HG03103 (cell line): ENCODE results near the gene MSN.
A peak's percentile ranks its signal among the peaks of the same experiment; 100 is the strongest.

ENCODE experiments used
- ATAC-seq: cut with Tn5 transposase; IDR thresholded peaks from one replicate; pipeline ENCODE4 v1.9.1; 2021; ENCODE audit warnings: low read depth; ENCODE audit not compliant: unreplicated experiment

MSN gene

DNA sequence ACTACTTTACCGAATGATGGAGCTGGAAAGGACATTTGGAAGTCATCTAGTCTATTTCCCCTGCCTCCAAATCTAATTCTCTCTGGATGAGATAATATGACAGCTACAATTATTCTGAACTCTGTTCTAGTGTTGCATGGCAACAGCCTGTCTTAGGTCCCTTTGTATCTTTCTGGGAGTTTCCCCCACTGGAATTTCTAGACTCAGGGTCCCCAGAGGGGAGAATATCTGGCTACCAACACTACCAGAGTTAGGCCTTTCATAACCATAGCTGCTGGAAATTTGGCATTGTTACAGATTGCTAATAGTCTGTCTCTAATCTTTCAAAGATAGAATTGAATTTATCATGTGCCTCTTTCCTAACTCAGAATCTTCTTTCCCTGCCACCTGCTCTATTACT lies 4.5 kb downstream of the MSN start:
- ATAC-seq = no peak

DNA sequence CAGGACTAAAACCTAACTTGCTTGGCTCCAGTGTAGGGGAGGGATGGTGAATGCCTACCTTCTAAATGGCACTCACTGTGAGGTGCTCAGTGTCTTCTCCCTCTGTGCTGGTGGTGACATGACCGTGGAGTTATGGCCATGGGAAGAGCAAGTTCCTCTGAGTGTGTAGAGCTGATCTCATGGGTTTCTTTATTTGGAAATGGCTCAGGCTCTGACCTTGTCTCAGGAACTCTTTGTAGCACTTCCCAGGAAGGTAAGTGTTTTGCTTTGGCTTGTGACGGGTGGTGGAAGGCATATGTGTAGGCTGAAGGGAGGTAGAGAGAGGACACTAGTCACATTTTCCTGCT lies 6.4 kb downstream of the MSN start:
- no peak for ATAC-seq

DNA sequence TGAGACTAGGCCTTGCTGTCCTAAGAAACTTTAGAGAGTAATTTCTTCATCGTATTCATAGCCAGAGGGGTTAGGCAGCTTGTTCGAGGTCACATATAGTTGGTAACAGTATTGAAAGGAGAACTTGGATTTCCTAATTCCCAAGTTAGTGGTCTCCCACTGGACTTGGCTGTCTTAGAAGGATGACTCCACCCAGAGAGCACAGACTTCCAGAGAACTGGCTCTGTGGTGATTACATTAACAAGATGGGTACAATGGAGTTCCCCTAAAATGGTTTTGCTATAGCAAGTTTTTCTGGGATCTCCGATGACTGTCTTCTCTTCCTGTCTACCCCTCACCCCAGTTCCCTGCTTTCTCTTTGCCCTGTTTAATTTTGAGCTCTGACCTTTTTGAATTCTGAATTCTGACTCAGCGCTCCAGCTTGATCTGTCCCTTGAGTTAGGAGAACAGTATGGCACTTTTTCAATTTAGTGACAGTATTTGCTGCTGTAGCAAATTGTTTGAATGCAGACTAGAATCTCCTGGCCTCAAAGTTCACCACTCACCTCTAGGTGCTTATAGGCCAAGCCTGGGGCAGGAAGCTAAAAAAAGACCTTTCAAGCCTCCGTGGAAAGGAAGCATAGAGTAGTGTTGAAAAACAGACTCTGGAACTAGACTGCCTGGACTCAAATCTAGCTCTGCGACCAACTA lies 6.9 kb downstream of the MSN start:
- no peak for ATAC-seq

DNA sequence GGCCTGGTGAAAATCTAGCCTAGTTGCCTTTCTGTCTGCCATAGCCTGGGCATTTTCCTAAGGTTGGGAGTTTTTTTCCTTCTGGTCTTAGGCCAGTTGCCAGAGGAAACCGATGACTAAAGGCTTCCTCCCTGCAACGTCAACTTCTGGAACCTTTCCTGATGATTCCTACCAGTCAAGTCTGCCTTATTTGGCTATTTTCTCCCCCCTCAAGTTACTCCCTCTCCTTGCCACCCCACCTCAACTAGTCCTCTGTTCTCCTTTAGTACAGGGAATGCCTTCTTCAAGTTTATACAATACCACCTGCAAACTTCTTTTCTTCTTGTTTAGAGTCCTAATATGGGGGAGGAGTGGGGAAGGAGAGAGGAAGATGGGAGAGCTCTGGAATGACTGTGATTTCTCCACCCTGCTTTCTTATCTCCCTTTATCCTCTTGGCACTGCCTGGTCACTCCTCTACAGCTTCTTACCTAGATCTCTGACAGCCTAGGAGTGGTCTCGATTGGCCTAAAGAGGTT lies 10.6 kb downstream of the MSN start:
- no peak for ATAC-seq

DNA sequence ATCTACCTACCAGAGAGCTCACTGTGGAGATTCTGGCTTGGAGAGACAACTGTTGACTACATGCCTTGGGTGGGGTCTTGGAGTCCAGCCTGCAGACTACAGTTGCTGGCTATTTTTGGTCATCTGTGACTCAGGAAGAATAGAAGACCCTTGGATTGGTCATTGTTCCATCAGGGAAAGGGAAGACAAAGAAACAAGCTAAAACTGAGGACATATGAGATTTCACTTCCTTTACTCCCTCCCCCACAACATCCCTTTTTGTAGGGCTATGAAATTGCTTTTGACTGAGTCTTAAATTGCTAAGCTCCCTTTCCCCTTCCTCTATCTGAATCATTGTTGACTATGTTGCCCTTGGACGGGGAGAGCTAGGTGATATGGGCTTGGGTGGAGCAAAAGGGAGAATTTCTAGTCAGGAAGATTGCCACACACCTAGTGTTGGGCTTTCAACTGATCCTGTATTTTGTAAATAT lies 11.7 kb downstream of the MSN start:
- no peak for ATAC-seq

DNA sequence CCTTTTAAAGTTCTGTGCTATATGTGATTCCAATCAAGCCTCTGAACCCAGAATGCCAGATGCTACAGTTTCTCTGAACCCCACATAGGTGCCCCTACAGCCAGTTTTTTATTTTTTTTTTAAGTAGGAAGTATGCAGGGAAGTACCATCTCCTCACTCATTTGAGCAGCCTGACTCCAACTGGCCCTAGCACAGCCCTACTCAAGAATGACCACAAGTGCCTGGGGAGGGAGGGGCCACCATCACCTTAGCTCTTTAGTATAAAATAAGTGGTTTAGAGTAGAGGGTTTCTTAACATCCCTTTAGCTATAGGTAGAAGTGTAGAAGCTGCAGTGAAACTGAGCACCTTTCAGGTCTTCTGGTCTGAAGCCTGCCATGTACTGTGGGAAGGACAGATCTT lies 14.4 kb downstream of the MSN start:
- ATAC-seq = no peak

DNA sequence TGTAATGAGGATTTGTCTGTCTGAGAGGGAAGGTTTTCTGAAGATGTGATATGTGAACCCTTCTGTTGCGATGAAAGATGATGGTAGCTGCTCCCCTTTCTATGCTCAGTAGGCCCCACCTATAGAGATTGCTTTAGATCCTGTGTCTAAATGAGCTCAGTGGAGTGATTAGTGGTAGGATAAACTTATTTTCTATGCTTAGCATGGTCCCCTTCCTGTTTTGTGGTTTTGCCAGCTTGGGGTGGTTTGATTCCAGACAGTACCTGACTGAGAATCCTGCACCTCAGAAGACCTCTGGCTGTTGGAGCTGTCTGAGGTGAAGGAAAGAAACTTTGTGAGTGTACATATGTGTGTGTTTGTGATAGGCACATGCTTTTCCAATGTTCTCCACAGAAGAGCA lies 17.7 kb downstream of the MSN start:
- ATAC-seq = no peak

DNA sequence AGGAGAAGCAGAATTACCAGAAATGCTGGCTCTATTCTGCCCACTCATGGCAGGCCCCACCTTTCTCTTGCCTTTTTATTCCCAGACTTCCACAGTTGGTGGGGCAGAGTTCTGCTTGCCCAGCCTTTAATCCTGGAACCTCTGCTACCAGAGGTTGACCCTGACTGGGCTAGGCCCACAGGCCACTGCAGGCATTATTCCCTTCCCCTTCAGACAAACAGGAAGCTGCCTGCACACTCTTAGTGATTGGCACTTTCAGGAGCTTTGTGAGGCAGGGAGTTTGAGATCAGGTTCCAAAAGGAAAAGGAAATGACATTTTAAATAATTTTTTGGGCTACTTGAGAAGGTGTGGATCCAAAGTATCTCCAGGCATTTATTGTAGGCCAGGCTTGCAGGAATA lies 18.8 kb downstream of the MSN start:
- no peak for ATAC-seq

DNA sequence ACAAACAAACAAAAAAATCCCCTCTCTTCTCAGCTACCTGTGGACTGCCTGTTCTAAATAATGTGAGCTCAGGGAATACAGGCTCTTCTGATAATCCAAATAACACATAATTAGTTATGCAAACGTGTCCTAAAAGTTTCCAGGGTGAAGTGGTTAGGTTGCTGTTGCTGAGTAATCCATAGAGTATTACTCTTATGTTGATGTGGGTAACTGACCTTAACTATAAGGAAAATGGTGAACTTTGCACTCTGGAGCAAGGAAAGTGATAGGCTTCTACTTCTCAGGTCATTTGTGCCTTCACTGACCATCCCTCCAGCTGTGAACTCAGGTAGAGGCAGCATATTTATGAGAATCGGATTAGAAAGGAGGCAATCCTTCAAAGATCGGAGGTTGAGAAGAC lies 19.9 kb downstream of the MSN start:
- ATAC-seq = no peak

DNA sequence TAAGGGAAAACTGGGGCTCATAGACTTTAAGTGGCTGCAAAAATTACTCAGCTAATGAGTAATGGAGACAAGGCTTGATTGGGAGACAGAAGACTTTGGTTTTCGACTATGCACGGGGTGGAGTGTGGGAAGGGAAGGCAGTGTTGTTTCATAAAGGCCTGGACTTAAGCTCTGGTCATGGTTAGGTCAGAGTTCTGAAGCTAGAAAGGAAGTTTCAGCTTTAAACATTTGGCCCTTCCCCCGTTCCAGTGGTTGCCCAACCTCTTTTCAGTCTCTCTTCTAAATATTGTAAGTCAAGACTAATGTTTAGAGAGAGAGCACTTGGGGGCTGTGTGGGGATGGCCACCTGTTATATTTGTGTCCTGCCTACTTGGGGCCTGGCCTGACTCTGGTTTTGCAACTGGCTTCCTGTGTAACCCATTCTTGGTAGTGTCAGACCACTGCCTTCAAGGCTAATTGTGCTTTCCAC lies 21.0 kb downstream of the MSN start:
- ATAC-seq = peak; percentile 84

DNA sequence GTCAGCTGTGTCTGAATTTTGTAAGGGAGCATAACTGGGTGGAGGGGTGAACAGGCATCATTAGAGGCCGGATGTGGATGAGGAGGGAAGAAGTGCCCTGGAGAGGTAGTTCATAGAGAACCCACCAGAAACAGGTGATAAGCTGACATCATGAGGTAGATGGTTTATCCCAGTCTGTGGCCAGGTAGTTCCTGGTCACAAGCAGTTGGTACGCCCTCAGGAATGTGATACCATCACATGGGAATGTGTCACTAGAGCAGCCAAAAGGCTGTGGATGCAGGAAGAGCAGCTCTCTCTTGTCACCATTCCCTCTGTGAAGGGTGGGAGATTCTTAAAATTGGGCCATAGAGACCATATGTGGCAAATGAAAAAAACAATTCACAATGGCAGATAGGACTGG lies 21.9 kb downstream of the MSN start:
- no peak for ATAC-seq

DNA sequence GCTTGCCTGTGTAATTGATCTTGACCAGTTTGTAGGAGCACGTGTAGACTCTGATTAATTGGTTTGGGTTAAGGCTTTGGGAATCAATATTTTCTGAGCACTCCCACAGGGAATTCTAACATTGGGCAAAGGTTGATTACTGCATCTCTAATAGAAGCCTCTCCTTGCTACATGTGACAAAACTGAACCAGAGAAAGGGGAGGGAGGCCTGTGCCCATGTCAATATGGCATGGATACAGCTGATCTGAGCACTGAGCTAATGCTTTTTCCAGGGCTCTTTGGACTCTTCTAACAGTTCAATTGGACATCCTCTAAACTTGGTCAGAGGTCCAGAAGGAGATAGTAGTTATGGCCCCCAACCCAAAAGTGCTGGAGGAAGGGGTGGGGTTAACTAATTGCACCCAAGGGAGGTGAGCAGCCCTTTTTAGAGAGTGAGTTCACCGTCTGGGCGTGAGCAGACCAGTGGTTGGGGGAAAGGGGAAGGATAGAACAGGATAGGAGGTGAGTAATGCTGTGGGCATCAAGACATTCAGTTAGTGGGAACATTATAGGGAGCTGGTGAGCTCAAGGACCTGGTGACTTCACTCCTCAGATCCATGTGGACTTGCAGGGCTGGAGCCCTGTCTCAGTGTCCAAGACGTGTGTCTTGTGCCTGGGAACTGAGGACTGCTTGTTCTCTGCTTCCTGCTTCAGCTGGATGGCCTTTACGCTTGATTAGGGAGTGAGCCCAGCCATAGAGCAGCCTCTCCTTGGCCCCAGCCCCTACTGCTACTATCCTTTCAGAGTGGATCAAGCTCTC lies 22.8 kb downstream of the MSN start:
- no peak for ATAC-seq

DNA sequence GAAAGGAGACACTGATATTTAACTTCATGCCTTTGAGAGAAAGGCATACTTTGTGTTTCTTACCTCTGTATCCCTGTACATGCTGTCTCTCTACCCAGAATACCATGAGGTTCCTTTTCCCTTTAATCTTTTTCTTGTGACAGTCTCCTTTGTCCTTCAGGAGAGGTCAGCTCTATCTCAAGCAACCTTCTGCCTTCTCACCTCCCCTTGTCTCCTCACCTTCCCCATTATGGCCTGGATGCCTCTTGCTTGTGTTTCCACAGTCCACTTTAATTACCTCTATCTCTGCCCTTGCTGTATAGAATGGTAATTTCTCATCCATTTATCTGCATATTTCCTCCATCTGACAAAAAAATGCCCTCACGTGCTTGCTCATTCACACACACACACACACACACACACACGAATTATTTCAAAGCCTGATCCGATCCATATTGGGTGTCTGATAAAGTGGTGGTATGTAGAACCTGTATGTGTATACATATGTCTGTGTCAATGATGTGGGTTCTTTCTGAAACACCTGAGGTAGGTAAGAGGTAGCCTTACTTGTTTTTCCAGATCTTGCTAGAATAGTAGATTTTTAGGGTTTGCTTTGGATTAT lies 28.5 kb downstream of the MSN start:
- no peak for ATAC-seq

DNA sequence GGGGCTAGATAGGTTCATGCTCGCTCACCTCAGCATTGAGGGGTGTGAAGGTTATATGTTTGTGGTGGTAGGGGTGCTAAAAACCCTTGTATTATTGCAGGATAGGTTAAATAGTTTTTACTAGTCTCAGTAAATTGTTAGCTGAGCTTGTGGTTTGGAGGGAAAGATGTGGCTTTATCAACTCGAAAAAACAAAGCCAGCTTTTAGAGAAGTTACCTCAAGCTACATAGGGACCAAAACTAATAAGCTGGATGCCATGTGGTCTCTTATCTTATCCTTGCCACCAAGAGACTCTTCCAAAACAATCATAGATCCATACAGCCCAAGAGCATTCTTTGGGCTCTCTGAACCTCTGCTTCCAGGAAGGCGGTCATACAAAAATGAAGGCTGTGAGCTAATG lies 29.2 kb downstream of the MSN start:
- ATAC-seq = no peak

DNA sequence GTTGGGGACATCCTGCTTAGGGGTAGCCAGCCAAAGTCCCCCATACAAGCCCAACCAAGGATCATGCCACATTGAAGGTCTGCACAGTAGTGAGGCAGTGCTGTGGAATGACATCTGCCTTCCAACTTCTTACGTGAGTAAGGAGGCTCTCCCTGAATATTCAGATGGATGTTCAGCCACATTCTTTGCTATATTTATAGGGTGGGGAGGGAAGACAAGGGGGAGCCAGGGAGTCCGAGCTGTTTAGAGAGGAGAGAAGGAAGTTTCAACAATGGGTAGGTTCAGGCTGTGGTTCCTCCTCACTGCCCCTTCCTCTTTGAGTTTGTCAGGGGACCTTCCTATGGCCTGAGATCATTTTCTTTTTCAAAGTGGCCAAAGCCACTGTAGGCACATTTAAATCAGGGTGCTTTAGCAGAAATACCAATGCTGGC lies 29.8 kb downstream of the MSN start:
- ATAC-seq = no peak

DNA sequence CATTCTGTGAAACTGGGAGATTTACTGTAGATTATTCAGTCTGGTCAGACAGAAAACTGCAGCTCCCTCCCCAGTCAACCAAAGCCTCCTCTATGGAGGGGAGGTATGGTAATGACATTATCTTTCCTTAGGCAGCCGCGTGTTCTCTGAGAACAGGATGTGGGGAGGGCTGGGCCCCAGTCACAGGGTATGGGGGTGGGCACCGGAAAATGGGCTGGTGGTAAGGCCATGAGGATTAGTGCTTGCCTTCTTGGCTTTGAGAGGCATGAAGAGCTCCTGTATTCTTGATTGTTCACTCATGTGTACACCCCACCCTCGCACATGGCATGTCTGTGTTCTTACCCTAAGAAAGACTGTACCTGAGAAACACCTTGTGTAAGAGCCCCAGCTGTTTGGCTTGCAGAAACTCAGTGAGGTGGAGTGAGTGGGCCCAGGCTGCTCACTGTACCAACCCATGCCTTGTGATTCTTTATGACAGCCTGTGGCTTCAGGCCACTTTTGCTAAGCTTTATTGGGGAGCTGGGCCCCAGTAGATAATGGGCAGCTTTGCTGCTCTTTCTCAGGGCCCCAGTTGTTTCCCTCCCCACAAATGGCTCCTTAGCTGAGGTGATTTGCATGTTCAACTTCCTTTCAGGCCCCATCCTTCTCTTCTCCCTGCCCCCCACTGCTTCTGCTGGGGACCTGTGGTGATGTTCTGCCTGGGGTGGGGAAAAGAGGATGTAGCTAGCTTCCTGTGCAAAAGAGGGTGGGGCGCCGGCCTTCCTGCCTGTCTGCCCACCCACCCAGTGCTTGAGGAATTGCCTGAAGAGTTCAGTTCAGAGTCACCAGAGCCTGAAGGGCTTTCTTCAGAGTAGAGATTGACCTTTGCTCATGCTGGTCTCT lies 30.7 kb downstream of the MSN start:
- ATAC-seq = peak; percentile 54

DNA sequence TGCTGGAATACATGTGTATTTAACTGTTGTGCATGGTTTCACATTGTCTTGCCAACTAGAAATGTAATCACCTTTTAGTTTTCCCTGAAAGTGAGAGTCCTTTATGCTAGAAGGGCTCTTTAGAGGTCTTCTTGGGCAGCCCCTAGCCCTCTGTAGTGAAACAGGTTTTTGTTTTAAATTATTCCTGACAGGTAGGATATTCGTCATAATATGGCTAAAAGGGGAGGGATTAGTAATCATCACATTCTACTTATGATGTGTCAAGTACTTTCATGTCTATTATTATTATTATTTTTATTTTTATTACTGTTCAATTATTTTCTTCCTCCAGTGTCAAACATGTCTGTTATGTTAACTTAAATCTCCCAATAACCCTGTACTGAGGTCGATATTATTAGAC lies 35.5 kb downstream of the MSN start:
- no peak for ATAC-seq

DNA sequence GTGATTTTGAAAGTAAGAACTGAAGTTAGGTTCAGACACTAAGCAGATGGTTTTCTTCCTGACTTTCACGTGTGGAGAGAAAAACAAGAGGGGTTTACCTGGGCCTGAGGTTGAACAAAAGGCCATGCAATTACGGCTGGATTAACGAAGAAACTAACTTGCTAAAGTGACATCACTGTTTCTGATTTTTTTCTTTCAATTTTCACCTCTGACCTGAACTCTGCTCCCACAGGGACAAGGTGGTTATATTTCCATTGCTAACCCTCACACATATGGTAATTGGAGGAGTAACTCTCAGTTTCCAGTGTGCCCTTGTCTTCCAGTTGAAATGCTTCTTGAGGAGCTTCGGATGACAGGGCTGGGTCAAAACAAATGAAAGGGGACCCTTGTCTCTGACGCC lies 38.0 kb downstream of the MSN start:
- no peak for ATAC-seq

DNA sequence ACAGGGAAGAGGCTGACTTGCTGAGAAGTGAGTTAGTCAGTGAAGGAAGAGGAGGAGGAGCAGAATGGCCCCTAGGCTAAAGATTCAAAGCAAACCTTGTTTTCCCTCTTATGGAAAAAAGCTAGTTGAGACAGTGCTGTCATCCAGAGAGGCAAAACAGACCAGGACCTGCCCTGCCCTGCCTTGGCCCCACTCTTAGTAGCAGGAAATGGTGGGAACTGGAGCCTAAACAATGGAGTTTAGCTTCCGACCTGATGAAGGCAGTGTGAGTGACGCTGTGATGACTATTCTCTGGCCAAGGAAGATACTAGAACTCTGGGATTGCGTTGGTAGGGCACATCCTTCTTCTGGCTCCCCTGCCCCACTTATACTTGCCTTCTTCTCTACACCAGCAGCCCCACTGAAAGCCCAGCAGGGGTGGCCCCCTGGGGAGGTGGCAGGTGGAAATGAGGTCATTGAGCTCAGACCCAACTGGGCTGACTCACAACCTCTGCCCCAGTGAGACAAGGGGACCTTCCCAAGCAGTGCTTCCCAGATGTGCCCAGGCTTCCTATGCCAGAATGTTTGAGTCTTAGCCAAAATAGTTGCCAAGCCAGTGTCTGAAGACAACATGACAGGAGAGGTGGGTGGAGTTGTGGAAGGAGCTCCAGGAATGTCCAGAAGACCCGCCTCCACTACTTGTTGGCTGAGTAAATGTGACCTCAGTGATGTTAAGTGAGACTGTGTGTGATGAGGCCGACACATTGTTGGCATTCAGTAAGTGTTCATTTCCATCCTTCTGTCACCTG lies 38.8 kb downstream of the MSN start:
- ATAC-seq = peak; percentile 49

DNA sequence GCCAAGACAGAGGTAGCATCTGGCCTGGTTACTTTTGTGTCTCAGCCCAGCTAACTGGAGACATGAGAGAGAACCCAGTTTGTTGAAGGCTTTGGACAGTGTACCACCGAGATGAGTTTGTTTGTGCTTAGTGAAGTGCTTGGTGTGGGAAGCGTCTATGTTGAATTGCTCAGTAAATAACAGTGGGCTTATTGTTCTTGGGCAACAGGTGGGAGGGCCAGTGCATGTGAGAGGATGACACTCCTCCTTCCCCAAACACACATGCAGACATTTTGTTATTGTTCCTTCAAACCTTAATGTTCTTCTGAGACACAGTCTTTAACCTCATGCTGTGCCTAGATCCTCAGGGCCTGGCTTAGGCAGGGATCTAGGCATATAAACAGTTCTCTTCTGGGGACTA lies 39.7 kb downstream of the MSN start:
- ATAC-seq = no peak
